SK-MEL-5 (cell line): Measurements from ENCODE around the gene GUCY1B1. TPM values are rescaled to one million over a fixed set of nuclear protein-coding genes. Genes with fewer than 3 reads are reported as not detected.

ENCODE experiments used
- DNase-seq: peaks from one replicate; pipeline ENCODE4 v3.0.0-alpha.2; 2016; ENCODE audit warnings: low read depth, low spot score
- in situ Hi-C: cut with HindIII; loops from 2 replicates; pipeline ENCODE4 v1.10.0; 2016; ENCODE audit warnings: low sequenced_read_pairs, high pct_unique_total_duplicates, low pct_unique_long_range_greater_than_20kb
- total RNA-seq: library from RNA; depleted of rRNA; stranded (reverse); fragments of >200 nt; shearing (Covaris generic); gene quantifications from 2 replicates; pipeline ENCODE4 v1.2.3, GENCODE V29; 2014; rRNA removed

The GUCY1B1 gene
- total RNA-seq, 1 experiment from 2014 or later = 0.18 TPM

DNA sequence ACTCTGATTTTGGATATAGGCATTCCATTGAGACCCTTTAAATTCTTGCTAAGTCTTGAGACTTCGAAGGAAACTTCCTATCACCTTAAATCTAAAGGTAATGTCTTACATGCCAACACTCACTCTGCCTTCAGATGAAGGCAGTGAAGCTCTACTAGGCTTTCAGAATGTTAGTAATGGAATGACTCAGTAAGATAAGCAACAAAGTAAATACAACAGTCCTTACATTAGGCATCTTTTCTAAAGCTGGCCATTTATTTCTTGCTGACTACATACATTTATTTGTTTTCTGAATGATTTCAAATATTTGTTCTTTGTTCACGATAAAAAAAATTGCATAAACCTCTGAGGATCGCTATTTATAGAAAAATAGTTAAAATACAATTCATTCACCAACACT is 63.8 kb downstream of the GUCY1B1 start:
- in situ Hi-C loops = no loop called here
- DNase-seq = no peak

DNA sequence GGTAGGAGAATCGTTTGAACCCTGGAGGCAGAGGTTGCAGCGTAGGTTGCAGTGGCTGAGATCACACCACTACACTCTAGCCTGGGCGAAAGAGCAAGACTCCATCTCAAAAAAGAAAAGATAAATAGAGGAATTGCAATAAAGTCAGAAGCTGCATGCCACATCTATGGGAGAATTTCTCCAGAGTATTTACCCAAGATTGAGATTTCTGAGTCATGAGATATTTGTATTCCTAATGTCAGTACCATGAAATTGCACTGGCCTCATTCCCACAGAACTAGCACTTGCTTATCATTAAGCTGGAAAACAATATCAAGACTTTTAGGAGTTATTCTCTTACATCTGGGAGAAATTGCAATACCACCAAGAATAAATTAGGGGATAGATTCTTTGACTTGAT is 69.8 kb downstream of the GUCY1B1 start:
- DNase-seq = no peak
- in situ Hi-C loops = no loop called here

DNA sequence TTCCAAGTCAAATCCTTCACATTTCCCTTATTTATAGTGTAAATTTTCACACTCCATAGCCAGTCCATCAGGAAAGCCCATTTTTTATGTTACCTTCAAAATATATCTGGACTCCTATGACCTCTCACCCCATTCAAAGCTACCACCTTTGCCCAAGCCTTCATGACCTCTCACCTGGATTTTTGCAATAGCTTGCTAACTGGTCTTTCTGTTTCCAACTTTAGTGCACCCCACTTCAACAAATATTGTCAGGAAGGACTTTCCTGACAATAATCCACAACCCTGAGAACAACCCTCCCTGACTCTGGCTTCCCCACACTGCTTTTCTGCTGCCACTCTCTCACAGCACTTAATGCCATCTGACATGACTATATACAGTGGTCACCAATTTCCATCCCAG is 73.8 kb downstream of the GUCY1B1 start:
- in situ Hi-C loops = no loop called here
- DNase-seq = no peak

DNA sequence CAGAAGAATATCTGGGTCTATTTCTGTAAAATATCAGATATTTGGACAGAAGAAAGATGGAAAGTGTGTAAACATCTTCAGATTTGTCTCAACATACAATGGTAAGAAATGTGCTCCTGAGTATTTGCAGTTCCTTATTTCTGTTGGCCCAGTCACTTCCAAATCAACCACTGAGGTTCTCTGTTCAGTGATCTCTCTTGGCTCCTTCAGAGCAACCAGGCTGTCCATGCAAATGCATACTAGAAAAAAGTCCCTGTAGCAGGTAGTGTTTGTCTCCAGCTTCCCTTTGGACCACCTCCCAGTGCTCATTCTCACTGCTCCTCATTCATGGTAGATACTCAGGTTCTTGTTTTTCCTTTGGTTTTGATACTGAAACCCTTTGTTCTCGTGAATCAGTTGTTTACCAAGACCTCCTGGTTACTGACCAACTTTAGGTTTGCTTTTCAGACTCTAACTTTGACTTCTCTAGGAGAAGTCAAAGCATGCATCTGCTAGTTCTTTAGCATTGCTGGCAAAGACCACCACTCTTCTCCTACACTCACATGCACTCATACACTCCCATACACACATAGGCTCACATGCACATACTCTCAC is 78.5 kb downstream of the GUCY1B1 start:
- in situ Hi-C loops = no loop called here
- DNase-seq = no peak

DNA sequence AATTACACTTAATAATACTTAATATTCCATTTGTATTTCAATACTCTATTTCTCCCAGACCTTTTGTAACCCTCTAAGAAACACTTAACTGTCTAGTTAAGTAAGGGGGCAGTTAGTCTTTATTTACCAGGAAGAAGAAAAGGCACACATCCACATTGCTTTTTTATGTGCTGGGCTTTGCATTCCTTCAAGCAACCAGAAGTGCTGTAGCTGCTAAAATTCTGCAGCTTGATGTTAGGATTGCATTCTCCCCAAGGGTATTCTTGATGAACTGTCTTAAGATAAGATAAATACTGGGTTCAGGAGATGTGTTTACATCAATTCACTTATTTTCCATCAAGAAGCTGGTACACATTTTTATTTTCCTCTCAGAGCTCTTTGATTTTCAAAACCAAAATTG is 83.3 kb downstream of the GUCY1B1 start:
- in situ Hi-C loops = no loop called here
- no peak for DNase-seq

DNA sequence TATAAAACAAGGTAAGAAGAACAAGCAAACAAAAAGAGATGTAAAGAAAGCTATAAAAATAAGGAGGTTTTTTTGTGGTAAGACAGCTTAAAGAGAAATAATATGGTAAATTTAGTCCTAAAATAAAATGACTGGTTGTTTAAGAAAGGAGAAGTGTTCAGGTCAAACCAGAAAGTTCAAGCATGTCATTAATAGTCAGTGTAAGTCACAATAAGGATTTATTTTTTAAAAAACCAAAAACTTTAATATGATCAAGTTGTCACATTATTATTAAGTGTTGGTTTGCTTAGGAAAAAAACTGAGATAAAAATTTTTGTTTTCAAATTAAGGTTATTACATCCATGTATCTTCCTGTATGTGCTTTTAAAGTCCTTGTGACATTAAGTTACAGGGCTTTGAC is 88.1 kb downstream of the GUCY1B1 start:
- DNase-seq = no peak
- in situ Hi-C loops = no loop called here

DNA sequence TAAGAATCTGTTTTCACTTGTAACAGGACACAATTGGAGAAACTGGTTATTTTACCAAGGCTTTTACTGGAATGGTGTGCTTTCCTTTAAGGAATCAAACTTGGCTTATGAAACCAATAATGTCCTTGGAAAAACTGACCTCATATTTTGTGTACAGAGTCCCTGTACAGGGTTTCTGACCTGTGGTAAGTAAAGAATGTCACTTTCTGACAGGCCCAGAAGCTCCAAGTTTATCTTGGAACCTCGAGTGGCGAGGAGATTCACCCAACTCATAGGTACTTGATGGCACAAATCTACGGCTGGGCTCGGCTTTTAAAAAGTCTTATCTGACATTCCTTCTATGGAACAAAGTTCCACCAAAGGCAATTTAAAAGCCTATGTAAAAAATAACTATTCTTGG is 90.2 kb downstream of the GUCY1B1 start:
- in situ Hi-C loops = no loop called here
- no peak for DNase-seq

DNA sequence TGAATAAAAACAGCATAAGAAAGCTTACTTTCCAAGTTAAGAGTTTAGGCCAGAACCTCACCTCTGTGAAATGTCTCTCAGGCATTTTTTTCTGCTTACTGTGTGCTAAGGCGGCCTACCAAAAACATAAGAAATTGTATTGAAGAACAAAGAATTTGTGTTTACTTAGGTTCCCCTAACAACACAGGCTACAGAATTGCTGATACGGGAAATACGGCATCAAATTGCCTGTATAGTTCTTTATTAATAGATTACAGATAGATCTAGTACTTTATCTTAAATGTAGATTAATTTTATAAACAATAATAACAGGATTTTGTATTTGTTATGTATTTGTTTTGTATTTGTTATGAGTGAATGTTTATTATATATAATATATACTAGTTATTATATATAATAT is 94.4 kb downstream of the GUCY1B1 start:
- in situ Hi-C loops = no loop called here
- DNase-seq = no peak

DNA sequence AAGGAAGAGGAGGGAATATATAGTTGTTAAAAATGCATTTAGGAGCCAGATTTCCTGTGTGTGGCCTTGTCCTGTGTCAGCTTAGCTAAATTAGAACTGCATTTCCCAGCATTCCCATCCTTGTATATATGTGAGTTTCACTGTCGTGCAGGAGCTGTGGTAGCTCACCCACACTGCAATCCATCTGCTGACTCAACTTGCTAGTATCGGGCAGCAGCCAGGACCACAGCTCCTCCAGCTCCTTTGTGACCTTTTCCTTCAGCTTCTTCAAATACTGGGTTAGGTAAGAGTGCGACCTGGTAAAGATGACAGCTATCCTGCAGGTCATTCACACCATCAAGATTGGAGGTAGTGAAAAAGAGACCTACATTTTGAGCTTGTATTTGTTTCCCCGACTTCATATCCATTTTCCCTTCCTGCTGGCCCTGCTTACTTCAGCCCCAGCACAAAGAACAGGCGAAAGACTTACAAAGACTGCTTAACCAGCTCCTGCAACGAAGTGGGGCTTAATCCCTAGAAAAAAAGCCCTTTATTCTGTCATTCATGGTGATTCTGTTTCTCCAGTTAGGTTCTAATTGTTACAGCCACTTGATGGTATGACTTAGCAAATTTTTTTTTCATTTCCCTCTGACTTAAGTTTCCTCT is 95.9 kb downstream of the GUCY1B1 start:
- in situ Hi-C loops = no loop called here
- peak; percentile 41 for DNase-seq

DNA sequence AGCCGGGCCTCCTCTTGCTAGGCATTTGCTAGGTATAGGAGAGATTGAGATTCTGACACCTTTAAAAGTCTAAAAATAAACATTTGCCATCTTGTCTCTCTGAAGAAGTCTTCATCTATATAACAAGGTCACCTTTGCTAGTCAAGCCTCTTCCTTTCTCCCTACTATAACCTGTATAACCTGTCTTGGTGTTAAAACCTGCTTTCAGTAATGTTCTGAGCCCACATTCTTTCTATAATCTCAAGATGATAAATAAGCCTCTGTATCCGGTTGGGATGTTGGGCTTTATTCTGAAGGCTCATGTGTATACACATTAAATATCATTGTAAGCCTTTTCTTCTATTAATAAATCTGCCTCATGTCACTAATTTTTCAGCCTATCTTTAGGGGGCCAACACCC is 97.1 kb downstream of the GUCY1B1 start:
- in situ Hi-C loops = no loop called here

More for the DNA sequence above, 97.1 kb downstream of the GUCY1B1 start:
- no peak for DNase-seq

Other genes with a start within 250 kb of the GUCY1B1 start
- gene GUCY1A1, start 92.2 kb upstream of the GUCY1B1 start, total RNA-seq = 0.08 and 0.24 TPM in 2 replicates
- not detected in 2 replicates for gene ASIC5, start 107.3 kb downstream of the GUCY1B1 start, total RNA-seq
- gene TDO2, start 144.7 kb downstream of the GUCY1B1 start, total RNA-seq = 0.29 and 0.45 TPM in 2 replicates
- 2.0 and 2.4 TPM in 2 replicates for gene CTSO, start 194.8 kb downstream of the GUCY1B1 start, total RNA-seq